NCI-H2196 treated with DMSO at 0.1 percent for 48 hours (cell line): Measurements from ENCODE around the gene FECH.

ENCODE experiments used
- DNase-seq: peaks from one replicate; lab custom pipeline; 2025; ENCODE audit not compliant: unreplicated experiment; lab: John Stamatoyannopoulos, UW

Gene FECH

DNA sequence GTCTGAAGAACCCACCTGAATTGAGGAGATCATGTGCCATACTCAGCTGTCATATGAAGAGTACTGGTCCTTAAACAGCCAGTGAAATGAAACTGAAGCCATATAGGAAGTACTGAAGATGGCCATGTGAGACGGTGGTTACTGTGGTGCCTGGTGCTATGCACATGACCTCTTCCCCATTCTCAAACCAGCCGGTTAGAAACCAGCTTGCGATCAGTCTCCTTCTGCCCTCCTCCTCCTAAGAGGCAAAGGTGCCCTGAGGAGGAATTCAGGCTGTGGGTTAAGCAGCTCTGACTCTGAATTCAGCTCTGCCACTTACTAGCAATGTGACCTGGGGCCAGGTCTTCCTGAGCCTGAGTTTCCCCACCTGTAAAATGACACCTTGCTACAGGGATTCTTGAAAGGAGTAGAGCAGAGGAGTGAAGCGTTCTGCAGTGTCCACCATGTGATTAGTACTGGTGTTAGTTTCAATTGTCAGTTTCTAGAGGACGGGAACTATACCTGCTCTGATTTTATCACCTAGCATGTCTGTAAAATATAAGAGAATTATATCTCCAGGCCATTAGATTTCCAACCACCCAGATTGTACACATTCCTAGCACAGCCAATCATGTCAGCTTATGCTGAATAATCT lies 5.1 kb downstream of the FECH start:
- DNase-seq = no peak

GRCh38 chr18:57579934-57580333 lies 6.6 kb downstream of the FECH start:
- DNase-seq = no peak

GRCh38 chr18:57576316-57576715 lies 10.2 kb downstream of the FECH start:
- no peak for DNase-seq

DNA sequence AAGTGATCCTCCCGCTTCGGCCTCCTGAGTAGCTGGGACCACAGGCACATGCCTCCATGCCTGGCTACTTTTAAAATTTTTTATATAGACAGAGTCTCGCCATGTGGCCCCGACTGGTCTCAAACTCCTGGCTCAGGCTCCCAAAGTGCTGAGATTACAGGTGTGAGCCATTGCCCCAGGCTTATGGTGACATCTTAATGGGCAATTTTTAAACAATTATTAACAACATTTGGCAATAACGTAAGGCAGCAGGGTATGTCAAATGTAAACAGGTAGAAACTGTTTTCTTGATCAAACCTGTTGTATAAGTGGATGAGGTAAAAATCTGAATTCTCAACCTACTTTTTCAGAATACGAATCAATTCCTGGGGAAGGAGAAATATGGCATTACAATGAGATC lies 11.0 kb downstream of the FECH start:
- no peak for DNase-seq

GRCh38 chr18:57574866-57575265 lies 11.6 kb downstream of the FECH start:
- no peak for DNase-seq

DNA sequence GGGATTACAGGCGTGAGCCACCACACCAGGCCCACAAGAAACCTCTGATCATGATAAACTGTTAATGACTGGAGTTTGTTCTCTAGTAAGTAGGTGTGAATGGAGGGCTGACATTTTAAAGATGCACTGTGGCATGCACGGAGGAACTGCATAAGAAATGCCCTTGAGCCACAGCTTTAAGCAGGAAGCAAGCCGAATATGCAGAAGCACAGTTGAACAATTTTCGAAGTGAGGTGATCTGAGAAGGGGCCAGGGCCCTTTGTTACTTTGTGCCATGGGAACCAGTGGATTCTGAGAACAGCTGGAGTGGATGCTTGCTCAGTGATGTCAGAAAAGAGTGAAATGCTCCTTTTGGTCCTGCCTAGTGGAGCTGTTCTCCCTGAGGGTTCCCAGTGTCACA lies 16.3 kb downstream of the FECH start:
- DNase-seq = no peak

- DNase-seq = no peak
Observed at GRCh38 chr18:57569133-57569532, 17.4 kb downstream of the FECH start.

- DNase-seq = peak; percentile 21
Observed at GRCh38 chr18:57561728-57562423, 24.6 kb downstream of the FECH start.

DNA sequence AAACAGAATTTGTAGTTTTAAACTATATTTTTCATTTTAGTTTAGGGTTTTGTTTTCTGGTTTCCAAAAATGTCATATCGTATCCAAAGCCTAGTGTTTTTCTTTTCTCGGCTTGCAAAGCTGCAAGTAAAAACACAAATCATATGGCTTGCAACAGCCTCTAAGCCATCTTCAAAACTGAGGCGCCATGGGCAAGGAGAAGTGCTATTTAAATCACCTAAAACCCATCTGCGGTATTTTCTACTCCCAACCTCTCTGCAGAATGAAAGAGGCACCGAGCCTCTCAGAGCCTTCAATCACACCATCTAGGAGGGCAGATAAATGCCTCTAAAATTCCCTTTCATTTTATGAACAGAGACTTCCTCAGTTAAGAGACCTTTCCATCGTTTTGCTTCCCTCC lies 25.2 kb downstream of the FECH start:
- no peak for DNase-seq

- DNase-seq = no peak
Observed at GRCh38 chr18:57559314-57559713, 27.2 kb downstream of the FECH start.

DNA sequence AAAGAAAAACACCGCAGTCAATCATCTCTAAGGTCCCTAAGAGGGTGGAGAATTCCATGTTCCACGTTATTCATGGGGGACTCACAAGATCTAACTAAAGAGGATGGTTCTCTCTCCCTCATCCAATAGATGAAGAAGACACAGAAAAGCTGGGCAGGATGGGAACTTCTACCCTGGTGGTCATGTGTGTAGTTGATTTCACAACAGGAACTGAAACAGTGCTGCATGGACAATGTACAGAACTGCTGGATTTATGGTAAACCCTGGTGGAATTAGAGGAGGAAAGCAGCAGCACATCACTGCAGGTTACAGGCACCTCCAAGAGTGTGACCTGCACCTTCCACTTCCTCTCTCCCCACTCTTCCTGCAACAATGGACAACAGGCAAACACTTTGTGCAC lies 31.4 kb downstream of the FECH start:
- no peak for DNase-seq

DNA sequence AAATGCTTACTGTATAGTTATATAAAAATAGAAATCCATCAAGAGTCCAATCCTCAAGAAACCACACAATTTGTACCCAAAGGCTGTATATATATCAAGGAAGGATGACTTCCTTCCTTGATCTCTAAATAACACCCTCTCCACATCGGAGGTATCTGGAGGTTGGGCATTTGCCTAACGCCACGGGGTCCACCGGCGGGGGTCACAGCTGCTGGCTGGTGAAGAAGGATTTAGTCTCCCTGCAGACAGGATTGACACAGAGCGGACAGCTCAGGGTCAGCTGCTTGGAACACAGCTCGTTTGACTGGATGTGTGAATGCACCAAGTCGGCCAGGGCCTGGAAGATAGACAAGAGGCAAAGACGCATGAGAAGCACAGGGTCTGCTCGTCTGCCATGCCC lies 36.0 kb downstream of the FECH start:
- no peak for DNase-seq

- DNase-seq = no peak
Observed at GRCh38 chr18:57547260-57547659, 39.2 kb downstream of the FECH start.

DNA sequence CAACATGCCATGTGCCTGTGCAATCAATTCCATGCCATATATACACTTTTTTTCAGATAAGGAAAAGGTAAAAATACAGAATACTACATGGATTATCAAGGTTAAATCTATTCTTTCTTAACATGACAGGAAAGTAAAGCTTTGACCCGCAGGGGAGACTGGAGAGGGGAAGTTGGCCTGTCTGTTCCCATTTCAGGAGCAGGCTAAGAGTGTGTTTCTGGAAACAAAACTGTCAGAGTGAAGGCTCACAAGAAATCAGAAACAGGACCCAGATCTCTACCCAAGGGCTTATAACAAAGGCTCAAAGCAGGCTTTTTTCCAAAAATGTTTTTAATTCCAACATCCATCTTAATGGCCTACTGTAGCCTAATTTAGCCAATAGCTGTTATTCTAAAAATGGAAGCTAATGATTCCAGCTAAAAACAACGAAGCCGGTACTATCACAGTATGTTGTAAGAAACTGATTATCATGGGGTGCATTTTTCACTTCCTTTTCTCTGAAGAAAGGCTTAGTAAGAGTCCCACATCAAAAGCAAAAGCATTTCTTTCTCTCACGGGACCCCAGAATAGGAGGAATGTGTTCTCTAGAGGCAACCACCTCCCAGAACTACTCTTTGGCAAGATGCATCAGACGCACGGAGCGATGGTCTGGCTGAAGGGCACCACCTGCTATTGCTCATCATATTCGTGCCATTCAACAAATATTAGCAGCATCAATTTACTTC lies 41.4 kb downstream of the FECH start:
- no peak for DNase-seq

- DNase-seq = no peak
Observed at GRCh38 chr18:57543560-57543959, 42.9 kb downstream of the FECH start.

GRCh38 chr18:57542812-57543427 lies 43.6 kb downstream of the FECH start:
- no peak for DNase-seq

- DNase-seq = no peak
Observed at GRCh38 chr18:57542126-57542525, 44.4 kb downstream of the FECH start.

DNA sequence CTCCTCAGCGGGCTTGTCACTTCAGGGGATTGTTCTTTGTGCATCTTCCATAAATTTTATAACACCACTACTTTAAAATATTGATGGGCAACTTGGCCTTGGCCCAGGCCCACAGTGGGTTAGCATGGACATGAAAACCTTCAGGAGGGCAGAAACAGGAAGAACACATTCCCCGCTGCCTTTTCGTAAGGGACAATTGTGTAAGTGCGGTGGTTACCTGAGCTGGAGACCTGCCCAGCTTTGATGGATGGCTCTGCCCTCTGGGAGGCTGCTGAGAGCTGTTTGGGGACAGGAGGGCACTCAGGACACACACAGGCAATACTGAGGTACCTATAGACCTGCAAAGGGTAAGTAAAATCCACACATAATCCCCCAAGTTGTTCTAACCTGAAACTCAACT lies 46.8 kb downstream of the FECH start:
- DNase-seq = no peak

DNA sequence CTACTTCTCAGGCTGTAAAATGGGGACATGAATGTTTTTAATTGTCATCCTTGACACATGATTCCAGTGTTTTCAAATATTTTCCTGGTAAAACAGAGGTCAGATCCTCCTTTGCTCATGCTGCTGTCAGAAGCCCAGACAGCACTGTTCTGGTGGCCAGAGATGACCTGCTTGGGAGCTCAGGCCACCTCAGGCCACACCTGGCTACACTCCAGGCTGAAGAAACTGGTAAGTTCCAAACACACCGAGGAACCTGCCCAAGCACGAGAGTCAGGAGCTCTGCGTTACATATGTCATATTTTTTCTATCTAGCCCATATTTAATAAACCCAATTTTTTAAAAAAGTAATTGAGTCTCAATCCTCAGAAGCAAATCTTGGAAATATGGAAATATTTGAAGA lies 47.9 kb downstream of the FECH start:
- DNase-seq = no peak

GRCh38 chr18:57534511-57534909 lies 52.0 kb downstream of the FECH start:
- DNase-seq = no peak

DNA sequence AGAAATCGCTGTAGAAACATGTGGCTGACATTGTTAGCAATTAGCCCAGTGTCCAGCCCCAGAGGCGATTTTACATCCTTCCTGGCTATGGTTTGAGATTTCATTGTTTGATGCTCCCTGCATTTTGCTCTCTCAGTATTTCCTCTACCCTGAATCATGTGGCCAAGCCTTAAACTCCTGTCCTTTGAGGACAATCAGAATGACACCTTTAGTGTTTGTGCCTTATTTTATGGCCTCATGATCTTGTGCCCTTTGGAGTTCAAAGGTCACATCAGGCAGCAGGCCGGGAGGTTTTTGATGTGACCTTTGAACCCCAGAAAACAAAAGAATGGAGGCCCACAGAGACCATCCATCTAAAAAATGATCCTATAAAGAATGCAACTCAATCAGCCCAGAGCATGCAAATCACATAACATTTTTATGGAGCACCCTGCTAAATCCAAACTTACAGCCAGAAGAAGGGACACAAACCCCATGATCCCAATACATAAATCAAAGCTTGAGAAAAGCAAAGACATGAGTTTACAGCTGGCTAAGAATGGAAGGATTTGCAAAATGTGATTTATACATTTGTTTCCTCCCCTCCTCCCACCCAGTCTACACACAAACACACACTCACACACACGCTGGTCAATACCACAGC lies 52.5 kb downstream of the FECH start:
- no peak for DNase-seq
